HG03565 (cell line): ENCODE measurements around the gene SERINC1.
"Not testable (repeated sequence)": the region's sequence is repeated elsewhere in the genome, so short reads cannot be mapped to it uniquely, and the experiment has no call there.

Experiments used
- ATAC-seq: cut with Tn5 transposase; IDR thresholded peaks from one replicate; pipeline ENCODE4 v1.9.1; 2021; ENCODE audit warnings: mild to moderate bottlenecking, moderate library complexity; ENCODE audit not compliant: unreplicated experiment

Gene SERINC1

DNA sequence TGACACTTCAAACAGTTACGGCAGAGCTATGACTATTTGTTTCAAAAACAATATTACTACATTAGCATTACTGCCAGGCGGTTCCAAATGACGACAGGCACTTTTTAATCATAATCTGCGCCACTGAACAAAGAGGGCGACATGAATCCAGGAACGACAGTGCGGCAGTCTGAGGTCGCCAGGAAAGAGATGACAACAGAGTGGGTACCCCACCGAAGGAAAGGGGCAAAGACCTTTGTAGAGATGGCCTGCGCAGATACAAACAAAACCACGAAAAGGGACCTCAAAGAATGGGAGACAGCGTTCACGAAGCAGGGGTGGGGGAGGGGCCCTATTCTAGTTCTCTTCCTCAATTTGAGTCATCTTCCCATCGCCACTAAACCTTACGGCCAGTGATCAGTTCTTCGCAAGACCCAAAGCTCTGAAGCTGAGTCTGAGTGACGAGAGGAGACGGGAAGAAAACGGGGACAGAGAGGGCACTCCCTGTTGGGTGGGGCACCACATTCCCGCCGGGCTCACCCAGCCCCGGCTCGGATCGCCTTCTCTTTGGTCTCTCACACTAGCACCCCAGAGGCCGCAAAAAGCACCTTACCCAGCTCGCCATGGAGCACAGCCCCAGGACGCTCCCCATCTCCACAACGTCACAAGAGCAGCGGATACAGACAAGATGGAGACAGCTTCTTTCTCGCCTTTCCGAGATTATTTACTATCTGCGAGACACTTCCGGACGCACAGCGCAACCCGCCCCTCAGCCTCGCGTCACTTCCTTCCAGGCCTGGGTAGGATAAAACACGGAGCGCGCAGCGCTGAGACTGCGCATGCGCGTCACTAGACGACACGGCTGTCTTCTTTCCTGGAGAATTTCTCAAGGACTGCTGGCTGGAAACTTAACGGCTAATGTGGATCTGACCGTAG lies at the start of gene SERINC1:
Gene SERINC1, minus strand, starts transcription at position 701 of the 915 bp plus-strand sequence. Its CDS starts 70 bp downstream, at position 631.
- ATAC-seq, result peak; percentile 97

DNA sequence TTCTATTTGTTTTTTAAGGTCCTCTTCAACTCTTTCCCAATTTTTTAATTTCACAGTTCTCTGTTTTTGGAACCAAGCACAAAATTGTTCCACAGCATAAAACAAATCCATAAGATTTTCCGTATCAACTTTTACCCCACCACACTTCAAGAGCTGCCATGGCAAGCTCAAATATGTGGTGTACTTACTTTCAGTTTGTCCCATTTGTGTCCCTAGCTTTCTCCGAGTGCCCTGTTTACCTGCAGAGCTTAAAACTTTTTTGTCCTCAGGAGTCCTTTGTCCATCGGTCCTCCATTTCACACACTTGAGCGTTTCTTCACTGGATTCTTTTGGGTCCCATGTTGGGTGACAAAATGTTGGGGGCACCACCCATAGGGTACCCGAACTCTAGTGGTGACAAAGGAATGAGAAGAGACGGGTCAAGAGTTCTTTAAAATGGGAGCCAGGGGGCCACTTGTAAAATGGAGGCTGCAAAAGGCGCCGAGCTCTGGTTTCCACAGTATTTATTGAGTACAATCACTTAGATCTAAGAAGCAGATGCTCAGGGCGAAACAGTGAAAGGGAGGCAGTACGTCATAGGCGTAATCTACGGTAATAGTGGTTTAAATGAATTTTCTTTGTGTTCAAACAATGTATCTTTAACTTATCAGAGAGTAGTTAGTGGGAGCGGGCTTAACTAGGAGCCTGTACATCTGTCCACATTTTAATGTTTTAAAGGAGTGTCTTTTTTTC lies 39.8 kb upstream of the SERINC1 start:
- ATAC-seq, result no peak

DNA sequence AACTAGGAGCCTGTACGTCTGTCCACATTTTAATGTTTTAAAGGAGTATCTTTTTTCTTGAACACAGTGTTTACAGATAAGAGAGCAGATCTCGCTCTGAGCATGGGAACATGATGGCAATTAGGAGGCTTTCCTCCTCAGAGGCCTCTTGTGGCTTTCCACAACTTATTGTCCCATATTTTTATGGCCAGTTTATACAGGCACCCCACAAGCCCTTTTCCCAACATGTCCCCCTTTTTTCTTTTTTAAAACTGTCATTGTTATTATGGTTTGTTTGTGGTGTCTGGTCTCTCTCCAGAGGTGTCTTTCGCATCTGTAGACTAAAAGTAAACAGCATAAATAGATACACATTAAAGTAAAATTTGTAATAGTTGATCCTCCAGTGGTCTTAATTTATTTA lies 33.6 kb upstream of the SERINC1 start:
- not testable (repeated sequence) for ATAC-seq

DNA sequence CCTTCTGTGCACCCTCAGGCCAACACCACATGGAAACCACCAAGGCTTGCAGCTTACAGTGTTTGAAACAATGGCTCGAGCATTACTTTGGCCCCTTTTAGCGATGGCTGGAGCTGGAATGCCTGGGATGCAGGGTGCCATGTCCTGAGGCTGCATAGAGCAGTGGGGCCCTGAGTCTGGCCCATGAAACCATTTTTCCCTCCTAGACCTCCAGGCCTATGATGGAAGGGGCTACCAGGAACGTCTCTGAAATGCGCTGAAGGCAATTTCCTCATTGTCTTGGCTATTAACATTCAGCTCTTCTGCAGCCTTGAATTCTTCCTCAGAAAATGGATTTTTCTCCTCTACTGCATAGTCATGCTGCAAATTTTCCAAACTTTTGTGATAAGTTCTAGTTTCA lies 29.9 kb upstream of the SERINC1 start:
- ATAC-seq, result no peak

DNA sequence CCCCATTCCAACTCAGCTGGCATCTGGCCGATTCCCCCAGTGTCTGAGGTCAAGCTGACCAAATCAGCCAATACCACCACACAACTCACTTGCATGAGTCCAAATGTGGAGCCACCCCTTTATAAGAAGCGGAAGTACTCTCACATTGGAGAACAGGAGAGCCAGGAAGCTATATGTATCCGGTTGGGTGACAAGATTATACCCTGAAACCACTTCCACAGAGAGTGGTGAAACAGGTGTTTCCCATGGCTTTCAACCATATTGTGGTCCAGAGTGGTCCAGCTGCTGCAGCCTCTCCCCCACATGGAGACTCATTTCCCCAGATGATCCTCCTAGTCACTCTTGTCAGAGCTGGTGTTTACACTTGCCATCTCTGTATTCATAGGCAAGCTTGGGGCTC lies 24.0 kb upstream of the SERINC1 start:
- peak; percentile 43 for ATAC-seq

GRCh38 chr6:122494665-122495272 lies 23.2 kb upstream of the SERINC1 start:
- no peak for ATAC-seq

DNA sequence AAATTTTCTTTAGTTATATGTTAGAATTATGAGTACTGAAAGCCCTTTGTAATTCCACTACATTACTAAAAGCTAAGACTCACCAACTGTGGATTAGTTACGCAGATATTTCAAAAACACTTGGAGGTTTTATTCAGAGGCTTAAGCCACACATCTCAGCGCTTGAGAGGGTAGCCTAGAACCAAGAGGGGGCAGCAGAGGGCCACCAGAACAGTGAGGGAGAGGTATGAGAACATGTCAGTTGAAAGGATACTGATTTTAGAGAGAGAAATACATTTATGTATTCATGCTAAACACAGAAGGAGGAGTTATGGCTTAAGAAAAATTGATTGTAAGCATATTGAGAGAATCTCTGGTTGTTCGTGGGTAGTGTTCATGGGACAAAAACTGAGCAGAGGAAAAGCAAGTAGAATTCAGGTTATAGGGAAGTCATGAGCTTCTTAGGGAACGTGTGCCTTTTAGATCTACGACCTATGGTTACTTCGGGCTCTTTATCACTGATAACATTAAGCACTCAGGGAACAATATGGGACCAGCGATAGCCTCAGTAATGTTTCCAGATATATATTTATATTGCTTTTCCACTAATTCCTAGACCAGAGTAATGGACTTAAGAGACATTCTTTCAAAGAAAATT lies 20.4 kb upstream of the SERINC1 start:
- ATAC-seq, result peak; percentile 94

DNA sequence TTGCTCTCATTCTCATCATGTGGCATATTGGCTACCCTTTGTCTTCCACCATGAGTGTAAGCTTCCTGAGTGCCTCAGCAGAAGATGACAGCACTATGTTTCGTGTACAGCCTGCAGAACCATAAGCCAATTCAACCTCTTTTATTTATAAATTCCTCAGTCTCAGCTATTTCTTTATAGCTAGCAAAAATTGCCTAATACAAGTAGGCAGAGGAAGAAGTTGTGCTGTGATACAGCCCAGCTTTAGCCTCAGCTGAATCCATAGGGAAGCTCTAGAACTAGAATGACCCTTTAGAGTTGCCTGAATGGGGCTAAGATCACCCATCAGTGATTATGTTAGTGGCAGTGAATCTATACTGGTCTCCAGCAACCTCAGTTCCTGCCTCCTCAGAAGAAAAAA lies 19.0 kb upstream of the SERINC1 start:
- no peak for ATAC-seq

DNA sequence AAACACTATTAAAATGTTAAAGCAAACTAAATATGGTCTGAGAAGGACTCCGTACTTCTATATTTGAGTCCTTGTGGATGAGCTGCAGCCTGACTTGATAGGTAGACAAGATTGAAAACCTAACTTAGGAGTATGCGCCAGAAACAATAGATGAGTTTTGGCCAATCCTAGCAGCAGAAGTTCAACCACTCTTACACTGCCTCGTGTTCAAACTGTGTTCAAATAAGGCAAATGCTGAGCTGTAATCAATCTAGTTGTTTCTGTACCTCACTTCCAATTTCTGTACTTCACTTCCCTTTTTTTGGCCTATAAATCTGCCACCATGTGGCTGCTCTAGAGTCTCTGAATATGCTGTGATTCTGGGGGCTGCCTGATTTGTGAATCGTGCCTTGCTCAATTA lies 13.2 kb upstream of the SERINC1 start:
- peak; percentile 89 for ATAC-seq

- no peak for ATAC-seq
Observed at GRCh38 chr6:122482750-122483080, 11.1 kb upstream of the SERINC1 start.

DNA sequence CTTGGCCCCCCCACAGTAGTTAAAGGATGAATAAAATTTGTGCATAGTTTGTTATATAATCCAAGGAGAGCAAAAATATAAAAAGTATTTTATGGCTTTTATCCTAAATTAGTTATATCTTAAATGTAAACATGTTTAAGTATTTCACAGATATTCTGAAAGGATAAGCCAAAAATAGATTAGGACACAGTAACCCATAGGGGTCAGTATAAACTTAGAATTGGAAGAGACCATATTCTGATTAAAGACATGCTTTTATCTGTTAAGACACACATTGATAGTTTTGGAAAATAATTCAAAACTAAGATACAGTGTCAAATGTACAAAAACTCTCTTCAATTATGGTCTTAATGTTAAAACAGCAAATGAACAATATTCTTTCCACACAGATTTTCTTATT lies 4.5 kb upstream of the SERINC1 start:
- no peak for ATAC-seq

- ATAC-seq, result peak; percentile 32
Observed at GRCh38 chr6:122472022-122472340, 374 bp upstream of the SERINC1 start.

DNA sequence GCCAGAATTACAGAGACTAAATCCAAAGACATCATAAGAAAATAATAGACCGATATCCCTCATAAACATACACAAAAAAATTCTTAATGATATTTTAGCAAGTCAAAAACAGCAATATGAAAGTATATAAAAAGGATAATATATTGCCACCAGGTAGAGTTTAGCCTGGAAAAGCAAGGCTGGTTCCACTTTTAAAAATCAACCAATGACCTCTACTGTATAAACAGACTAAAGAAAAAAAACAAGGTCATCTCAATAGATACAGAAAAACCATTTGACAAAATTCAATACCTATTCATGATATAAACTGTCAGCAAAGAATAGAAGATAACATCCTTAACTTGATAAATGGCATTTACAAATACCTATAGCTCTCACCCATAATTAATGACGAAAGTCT lies 9.7 kb downstream of the SERINC1 start:
- no peak for ATAC-seq

GRCh38 chr6:122459865-122460416 lies 11.7 kb downstream of the SERINC1 start:
- not testable (repeated sequence) for ATAC-seq

- ATAC-seq, result no peak
Observed at GRCh38 chr6:122459240-122459639, 12.4 kb downstream of the SERINC1 start.

GRCh38 chr6:122458087-122458486 lies 13.5 kb downstream of the SERINC1 start:
- no peak for ATAC-seq

GRCh38 chr6:122455116-122455515 lies 16.5 kb downstream of the SERINC1 start:
- ATAC-seq, result not testable (repeated sequence)

DNA sequence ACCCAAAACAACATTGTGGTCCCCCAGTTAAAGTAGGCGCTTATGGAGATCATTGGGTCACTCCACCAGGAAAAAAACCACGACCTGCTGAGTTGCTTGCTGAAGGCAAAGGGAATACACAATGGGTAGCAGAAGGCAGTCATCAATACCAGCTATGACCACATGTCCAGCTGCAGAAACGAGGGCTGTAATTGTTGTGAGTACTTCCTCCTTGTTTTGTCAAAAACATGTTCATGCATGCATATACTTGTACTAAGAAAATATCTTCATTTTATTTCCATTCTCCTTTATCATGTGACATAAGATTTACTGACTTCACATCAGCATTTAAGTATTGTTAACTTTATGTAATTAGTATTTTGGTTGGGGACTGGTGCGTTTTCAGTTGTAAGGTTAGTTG lies 16.9 kb downstream of the SERINC1 start:
- no peak for ATAC-seq

DNA sequence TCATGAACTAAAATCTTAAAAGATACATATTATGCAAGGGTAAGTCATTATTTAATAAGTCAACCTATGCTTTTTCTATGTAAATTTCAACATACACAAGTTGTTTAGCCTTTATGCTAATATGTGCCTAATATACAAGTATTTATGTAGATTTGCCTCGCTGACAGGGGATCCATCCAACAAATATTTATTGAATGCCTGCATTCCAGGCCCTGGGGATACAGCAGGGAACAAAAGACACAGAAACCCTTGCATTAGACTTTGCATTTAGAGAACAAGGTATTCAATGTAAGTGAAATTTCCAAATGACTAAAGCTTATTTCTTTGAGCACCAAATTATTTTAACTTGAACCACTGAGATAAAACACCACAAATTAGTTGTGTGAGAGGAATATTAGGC lies 19.1 kb downstream of the SERINC1 start:
- no peak for ATAC-seq

DNA sequence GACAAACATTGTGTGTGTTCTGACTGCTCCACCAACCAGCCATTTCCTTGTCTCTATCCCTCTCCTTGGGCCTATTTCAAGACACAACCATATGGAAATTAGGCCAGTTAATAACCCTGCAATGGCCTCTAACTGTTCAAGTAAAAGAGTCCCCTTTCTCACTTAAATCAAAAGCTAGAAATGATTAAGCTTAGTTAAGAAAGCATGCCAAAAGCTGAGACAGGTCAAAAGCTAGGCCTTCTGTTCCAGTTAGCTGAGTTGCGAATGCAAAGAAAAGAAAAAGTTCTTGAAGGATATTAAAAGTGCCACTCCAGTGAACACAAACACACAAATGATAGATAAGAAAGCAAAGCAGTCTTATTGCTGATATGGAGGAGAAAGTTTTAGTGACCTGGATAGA lies 22.5 kb downstream of the SERINC1 start:
- ATAC-seq, result no peak

DNA sequence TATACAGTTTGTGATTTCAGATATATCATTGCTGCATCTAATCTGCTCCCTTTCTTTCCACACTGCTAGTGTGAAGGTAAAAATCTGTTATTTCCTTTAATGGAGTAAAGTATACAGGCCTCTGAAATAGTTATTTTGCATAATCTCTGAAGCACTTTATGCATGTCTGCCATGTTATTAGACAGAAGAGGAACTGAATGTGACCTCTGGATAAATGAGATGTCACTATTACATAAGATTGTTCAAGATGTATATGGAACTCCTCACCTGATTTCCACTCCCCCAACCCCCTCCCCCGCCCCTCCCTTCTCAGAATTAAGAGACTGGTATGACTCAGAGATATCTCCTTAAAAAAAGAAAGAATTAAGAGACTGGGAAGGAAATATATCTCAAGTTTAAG lies 26.3 kb downstream of the SERINC1 start:
- no peak for ATAC-seq
